ENCODE measurements around the gene CSAD. TPM values are rescaled to one million over a fixed set of nuclear protein-coding genes. Genes with fewer than 3 reads are reported as not detected.

Gene CSAD
- total and polyA plus RNA-seq, 2 experiments from 2014 or later = 3.2 to 7.1 TPM

GRCh38 chr12:53128780-53129569 lies 51.8 kb downstream of the CSAD start:
- no peak for DNase-seq (ENCODE audit: low spot score)
- no peaks in the 10 kb centered on the region for H3K4me1 ChIP-seq (ENCODE audit: insufficient read depth)
- no peaks in the 10 kb centered on the region for H3K36me3 ChIP-seq (ENCODE audit: insufficient read depth)
- no peak overlapping the region for H3K27ac ChIP-seq (ENCODE audit: low read depth)
- no peak overlapping the region for H3K27ac Mint-ChIP-seq
- H3K27me3 ChIP-seq (ENCODE audit: insufficient read depth) = 0 out of 2 replicates have a peak, but pooled peaks cover 5% of the 10 kb centered on the region
- H3K27me3 Mint-ChIP-seq (ENCODE audit: insufficient read depth, low read depth, poor library complexity) = peaks cover 9% of the 10 kb centered on the region
- H3K9me2 ChIP-seq (ENCODE audit: insufficient read depth) = no peaks in the 10 kb centered on the region
- H4K20me1 ChIP-seq (replicated peaks; ENCODE audit: insufficient read depth) = no peaks in the 10 kb centered on the region
- no peak overlapping the region for H2AFZ ChIP-seq
- no peaks in the 10 kb centered on the region for H3K36me3 Mint-ChIP-seq (ENCODE audit: low read depth)
- ATAC-seq = no peak
- TF ChIP-seq ZNF114 (CRISPR knock-in tag; IDR thresholded peaks at IDR 0.05) = no peak
- no peak for TF ChIP-seq NANOG (IDR thresholded peaks at IDR 0.05; ENCODE audit: borderline replicate concordance)
- TF ChIP-seq JUNB (IDR thresholded peaks at IDR 0.05; ENCODE audit: unreplicated experiment) = no peak
- no peak for TF ChIP-seq POLR2AphosphoS5 (IDR thresholded peaks at IDR 0.05; ENCODE audit: low read depth)
- TF ChIP-seq EZH2phosphoT487 (IDR thresholded peaks at IDR 0.05; ENCODE audit: unreplicated experiment) = no peak
- no peak for TF ChIP-seq CTCF (conservative IDR thresholded peaks at IDR 0.05; ENCODE audit: low read depth in 2 of 2)
- TF ChIP-seq, protein P1, sequence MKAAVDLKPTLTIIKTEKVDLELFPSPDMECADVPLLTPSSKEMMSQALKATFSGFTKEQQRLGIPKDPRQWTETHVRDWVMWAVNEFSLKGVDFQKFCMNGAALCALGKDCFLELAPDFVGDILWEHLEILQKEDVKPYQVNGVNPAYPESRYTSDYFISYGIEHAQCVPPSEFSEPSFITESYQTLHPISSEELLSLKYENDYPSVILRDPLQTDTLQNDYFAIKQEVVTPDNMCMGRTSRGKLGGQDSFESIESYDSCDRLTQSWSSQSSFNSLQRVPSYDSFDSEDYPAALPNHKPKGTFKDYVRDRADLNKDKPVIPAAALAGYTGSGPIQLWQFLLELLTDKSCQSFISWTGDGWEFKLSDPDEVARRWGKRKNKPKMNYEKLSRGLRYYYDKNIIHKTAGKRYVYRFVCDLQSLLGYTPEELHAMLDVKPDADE (IDR thresholded peaks at IDR 0.05) = no peak
- no peak for TF ChIP-seq ZNF331 (CRISPR knock-in tag; IDR thresholded peaks at IDR 0.05; ENCODE audit: low read depth)
- no peak for TF ChIP-seq CREB1 (CRISPR knock-in tag; IDR thresholded peaks at IDR 0.05; ENCODE audit: low read depth)
- TF ChIP-seq STAT1 (IDR thresholded peaks at IDR 0.05; ENCODE audit: unreplicated experiment) = no peak
- no peak for TF ChIP-seq REST (IDR thresholded peaks at IDR 0.05; ENCODE audit: unreplicated experiment)
- TF ChIP-seq, protein P2, sequence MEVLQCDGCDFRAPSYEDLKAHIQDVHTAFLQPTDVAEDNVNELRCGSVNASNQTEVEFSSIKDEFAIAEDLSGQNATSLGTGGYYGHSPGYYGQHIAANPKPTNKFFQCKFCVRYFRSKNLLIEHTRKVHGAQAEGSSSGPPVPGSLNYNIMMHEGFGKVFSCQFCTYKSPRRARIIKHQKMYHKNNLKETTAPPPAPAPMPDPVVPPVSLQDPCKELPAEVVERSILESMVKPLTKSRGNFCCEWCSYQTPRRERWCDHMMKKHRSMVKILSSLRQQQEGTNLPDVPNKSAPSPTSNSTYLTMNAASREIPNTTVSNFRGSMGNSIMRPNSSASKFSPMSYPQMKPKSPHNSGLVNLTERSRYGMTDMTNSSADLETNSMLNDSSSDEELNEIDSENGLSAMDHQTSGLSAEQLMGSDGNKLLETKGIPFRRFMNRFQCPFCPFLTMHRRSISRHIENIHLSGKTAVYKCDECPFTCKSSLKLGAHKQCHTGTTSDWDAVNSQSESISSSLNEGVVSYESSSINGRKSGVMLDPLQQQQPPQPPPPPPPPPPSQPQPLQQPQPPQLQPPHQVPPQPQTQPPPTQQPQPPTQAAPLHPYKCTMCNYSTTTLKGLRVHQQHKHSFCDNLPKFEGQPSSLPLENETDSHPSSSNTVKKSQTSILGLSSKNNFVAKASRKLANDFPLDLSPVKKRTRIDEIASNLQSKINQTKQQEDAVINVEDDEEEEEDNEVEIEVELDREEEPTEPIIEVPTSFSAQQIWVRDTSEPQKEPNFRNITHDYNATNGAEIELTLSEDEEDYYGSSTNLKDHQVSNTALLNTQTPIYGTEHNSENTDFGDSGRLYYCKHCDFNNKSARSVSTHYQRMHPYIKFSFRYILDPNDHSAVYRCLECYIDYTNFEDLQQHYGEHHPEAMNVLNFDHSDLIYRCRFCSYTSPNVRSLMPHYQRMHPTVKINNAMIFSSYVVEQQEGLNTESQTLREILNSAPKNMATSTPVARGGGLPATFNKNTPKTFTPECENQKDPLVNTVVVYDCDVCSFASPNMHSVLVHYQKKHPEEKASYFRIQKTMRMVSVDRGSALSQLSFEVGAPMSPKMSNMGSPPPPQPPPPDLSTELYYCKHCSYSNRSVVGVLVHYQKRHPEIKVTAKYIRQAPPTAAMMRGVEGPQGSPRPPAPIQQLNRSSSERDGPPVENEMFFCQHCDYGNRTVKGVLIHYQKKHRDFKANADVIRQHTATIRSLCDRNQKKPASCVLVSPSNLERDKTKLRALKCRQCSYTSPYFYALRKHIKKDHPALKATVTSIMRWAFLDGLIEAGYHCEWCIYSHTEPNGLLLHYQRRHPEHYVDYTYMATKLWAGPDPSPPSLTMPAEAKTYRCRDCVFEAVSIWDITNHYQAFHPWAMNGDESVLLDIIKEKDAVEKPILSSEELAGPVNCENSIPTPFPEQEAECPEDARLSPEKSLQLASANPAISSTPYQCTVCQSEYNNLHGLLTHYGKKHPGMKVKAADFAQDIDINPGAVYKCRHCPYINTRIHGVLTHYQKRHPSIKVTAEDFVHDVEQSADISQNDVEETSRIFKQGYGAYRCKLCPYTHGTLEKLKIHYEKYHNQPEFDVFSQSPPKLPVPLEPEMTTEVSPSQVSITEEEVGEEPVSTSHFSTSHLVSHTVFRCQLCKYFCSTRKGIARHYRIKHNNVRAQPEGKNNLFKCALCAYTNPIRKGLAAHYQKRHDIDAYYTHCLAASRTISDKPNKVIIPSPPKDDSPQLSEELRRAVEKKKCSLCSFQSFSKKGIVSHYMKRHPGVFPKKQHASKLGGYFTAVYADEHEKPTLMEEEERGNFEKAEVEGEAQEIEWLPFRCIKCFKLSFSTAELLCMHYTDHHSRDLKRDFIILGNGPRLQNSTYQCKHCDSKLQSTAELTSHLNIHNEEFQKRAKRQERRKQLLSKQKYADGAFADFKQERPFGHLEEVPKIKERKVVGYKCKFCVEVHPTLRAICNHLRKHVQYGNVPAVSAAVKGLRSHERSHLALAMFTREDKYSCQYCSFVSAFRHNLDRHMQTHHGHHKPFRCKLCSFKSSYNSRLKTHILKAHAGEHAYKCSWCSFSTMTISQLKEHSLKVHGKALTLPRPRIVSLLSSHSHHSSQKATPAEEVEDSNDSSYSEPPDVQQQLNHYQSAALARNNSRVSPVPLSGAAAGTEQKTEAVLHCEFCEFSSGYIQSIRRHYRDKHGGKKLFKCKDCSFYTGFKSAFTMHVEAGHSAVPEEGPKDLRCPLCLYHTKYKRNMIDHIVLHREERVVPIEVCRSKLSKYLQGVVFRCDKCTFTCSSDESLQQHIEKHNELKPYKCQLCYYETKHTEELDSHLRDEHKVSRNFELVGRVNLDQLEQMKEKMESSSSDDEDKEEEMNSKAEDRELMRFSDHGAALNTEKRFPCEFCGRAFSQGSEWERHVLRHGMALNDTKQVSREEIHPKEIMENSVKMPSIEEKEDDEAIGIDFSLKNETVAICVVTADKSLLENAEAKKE (CRISPR knock-in tag; IDR thresholded peaks at IDR 0.05) = no peak
- no peak overlapping the region for H3K4me3 Mint-ChIP-seq
- no peak overlapping the region for H3K4me3 ChIP-seq
- H3K4me1 Mint-ChIP-seq = no peaks in the 10 kb centered on the region
- H3F3A ChIP-seq (replicated peaks; ENCODE audit: low read depth) = no peaks in the 10 kb centered on the region
- H3K4me2 ChIP-seq = no peak overlapping the region
- H3K9me3 Mint-ChIP-seq = no peaks in the 10 kb centered on the region; the same call in 2 of the 3 replicates
- no peaks in the 10 kb centered on the region for H3K79me2 ChIP-seq (replicated peaks; ENCODE audit: insufficient read depth)
